ENCODE measurements around the gene CERS2. TPM values are rescaled to one million over a fixed set of nuclear protein-coding genes. Genes with fewer than 3 reads are reported as not detected.

CERS2 gene
- total RNA-seq, 4 donors from 2014 or later: 74.9 to 191 (median 147) TPM

GRCh38 chr1:151010346-151010726 is 35.7 kb upstream of the CERS2 start:
- Histone ChIP-seq H3K27me3 (no peaks in the 10 kb centered on the region), H3K9me3 (no peaks in the 10 kb centered on the region), H3K27ac (no peak overlapping the region), H3K36me3 (no peaks in the 10 kb centered on the region), H3K4me3 (no peak overlapping the region), H3K4me1 (no peaks in the 10 kb centered on the region)
- DNase-seq: no peak
- intact Hi-C loops (cut with DNase I; ENCODE audit: low total_unique reads): no loop called here
- TF ChIP-seq, protein P1, sequence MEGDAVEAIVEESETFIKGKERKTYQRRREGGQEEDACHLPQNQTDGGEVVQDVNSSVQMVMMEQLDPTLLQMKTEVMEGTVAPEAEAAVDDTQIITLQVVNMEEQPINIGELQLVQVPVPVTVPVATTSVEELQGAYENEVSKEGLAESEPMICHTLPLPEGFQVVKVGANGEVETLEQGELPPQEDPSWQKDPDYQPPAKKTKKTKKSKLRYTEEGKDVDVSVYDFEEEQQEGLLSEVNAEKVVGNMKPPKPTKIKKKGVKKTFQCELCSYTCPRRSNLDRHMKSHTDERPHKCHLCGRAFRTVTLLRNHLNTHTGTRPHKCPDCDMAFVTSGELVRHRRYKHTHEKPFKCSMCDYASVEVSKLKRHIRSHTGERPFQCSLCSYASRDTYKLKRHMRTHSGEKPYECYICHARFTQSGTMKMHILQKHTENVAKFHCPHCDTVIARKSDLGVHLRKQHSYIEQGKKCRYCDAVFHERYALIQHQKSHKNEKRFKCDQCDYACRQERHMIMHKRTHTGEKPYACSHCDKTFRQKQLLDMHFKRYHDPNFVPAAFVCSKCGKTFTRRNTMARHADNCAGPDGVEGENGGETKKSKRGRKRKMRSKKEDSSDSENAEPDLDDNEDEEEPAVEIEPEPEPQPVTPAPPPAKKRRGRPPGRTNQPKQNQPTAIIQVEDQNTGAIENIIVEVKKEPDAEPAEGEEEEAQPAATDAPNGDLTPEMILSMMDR (IDR thresholded peaks at IDR 0.05): no peak
- TF ChIP-seq POLR2A (IDR thresholded peaks at IDR 0.05): no peak

GRCh38 chr1:151009674-151010345 is 35.2 kb upstream of the CERS2 start:
- no peak for DNase-seq
- intact Hi-C loops (cut with DNase I; ENCODE audit: low total_unique reads): no loop called here
- Histone ChIP-seq H3K9me3 (no peaks in the 10 kb centered on the region), H3K36me3 (no peaks in the 10 kb centered on the region), H3K27ac (peak overlapping the region in 1 of 2 donors; percentile 93), H3K4me3 (peak overlapping the region in 1 of 2 donors; percentile 74), H3K4me1 (no peaks in the 10 kb centered on the region), H3K27me3 (no peaks in the 10 kb centered on the region)
- no peak for TF ChIP-seq POLR2A (IDR thresholded peaks at IDR 0.05)
- TF ChIP-seq, protein P1 (IDR thresholded peaks at IDR 0.05): no peak

GRCh38 chr1:151009206-151009587 is 34.6 kb upstream of the CERS2 start:
- H3K36me3 ChIP-seq: no peaks in the 10 kb centered on the region
- no peaks in the 10 kb centered on the region for H3K9me3 ChIP-seq
- intact Hi-C loops (cut with DNase I; ENCODE audit: low total_unique reads): no loop called here
- peak overlapping the region; percentile 74 to 84 for H3K4me3 ChIP-seq
- H3K4me1 ChIP-seq: no peaks in the 10 kb centered on the region
- H3K27me3 ChIP-seq: no peaks in the 10 kb centered on the region
- peak overlapping the region; percentile 90 to 93 for H3K27ac ChIP-seq
- no peak for TF ChIP-seq POLR2A (IDR thresholded peaks at IDR 0.05)
- TF ChIP-seq, protein P1 (IDR thresholded peaks at IDR 0.05): no peak
- DNase-seq: no peak

DNA sequence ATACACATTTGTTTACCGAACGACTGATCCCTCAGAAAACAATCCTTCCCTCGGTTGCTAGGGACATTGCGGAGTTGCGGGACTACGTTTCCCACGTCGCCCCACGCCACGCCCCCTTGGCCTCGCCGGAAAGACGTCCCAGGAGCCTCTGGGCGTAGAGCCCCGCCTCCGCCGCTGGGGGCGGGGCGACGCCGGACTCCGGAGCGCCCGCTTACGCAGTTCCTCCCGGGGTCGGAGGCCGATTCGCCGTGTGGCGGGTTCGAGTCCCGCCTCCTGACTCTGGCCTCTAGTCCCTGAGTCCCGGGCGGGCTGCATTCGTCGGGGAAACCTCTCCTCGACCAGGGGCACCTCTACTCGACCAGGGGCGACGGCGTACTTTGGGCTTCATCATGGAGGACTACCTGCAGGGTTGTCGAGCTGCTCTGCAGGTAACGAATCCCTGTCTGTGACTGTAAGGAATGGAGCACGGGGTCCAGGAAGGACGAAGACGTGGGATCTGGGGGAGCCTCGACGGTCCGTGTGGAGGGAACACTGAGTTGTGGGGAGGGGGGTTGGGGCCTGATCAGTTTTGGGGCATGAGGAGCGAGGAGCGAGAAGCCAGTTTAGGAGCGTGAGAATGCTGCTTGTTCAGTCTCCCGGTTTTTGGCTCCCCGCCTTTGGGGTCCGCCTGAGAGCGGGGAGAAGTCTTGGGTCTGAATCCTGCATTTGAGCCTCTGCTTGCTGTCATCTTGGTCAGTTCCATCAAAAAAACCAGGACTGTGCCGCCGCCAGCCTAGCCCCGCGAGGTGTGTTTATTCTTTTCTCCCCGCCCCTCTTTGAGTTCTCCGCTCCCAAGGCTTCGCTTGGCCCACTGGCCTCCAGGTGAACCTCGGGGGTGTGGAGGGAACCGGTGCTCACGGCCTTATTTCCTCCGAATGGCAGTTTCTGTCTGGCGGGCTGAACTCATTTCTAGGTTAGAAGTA is 33.9 kb upstream of the CERS2 start, which contains the start of gene PRUNE1:
PRUNE1 (plus strand) TSS at position 206 of the 962 bp plus-strand sequence; CDS start at position 390, 184 bp downstream.
- Histone ChIP-seq H3K27ac (peak within 1 kb of the TSS; percentile 90 to 93), H3K27me3 (no peaks in the 10 kb centered on the region), H3K4me3 (peak within 1 kb of the TSS; percentile 74 to 84), H3K9me3 (no peaks in the 10 kb centered on the region), H3K4me1 (no peaks in the 10 kb centered on the region), H3K36me3 (no peaks in the 10 kb centered on the region)
- DNase-seq: peak; percentile 96 to 97
- TF ChIP-seq, protein P1 (IDR thresholded peaks at IDR 0.05): peak in 2 of 4 experiments; percentile 14 to 27
- peak; percentile 69 to 71 for TF ChIP-seq POLR2A (IDR thresholded peaks at IDR 0.05)
- intact Hi-C loops (cut with DNase I; ENCODE audit: low total_unique reads): no loop called here

DNA sequence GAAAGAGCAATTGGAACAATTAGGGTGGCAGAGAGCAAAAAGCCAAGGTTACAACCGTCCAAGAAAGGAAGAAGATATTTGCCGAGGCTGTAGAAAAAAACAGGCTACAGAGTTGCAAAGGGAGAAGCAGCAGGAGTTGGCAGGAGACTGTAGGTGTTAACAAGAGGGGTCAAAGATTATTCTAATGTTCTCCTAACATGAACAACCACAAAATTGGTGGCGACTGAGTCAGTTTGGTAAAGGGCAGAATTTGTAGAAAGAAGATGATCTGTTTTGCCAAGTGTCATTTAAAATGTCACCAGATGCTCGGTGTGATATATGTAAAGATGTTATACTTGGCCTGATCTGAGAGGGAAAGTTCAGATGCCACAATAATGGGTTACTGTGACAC is 33.2 kb upstream of the CERS2 start:
- no peak for DNase-seq
- Histone ChIP-seq H3K36me3 (no peaks in the 10 kb centered on the region), H3K27me3 (no peaks in the 10 kb centered on the region), H3K9me3 (no peaks in the 10 kb centered on the region), H3K4me1 (no peaks in the 10 kb centered on the region), H3K4me3 (peak overlapping the region; percentile 74 to 84), H3K27ac (peak overlapping the region; percentile 90 to 93)
- TF ChIP-seq POLR2A (IDR thresholded peaks at IDR 0.05): no peak
- TF ChIP-seq, protein P1 (IDR thresholded peaks at IDR 0.05): no peak
- intact Hi-C loops (cut with DNase I; ENCODE audit: low total_unique reads): no loop called here

Measured in uterus (tissue), 4 donors.